Activated CD4-positive, alpha-beta memory T cell treated with anti-CD3 and anti-CD28 coated beads, Interleukin-2, amount 10 ng/mL, durations not matched to agents 7 days and 5 days (primary cell): Measurements from ENCODE around the gene MACROD1. TPM values are rescaled to one million over a fixed set of nuclear protein-coding genes. Genes with fewer than 3 reads are reported as not detected.

Experiments used
- CTCF ChIA-PET: fragments of 350-600 bp; sonication (Branson Sonifier 250); formaldehyde crosslinking; loops from one replicate; lab custom pipeline; 2021; ENCODE audit warnings: antibody characterized with exemption, inconsistent platforms; lab: Charles Lee
- POLR2A ChIA-PET: fragments of 350-600 bp; sonication (Branson Sonifier 250); formaldehyde crosslinking; loops from one replicate; lab custom pipeline; 2021; ENCODE audit warnings: antibody characterized with exemption; lab: Charles Lee
- DNase-seq: peaks from one replicate; pipeline ENCODE4 v3.0.0-alpha.2; 2020
- H3K27ac Mint-ChIP-seq: one replicate; pipeline ENCODE4 v1.8.0; 2021; ENCODE audit warnings: mild to moderate bottlenecking, mixed read lengths
- H3K27me3 Mint-ChIP-seq: one replicate; pipeline ENCODE4 v1.8.0; 2021; ENCODE audit warnings: mixed read lengths
- H3K36me3 Mint-ChIP-seq: one replicate; pipeline ENCODE4 v1.8.0; 2021; ENCODE audit warnings: low read depth, mixed read lengths
- H3K4me1 Mint-ChIP-seq: one replicate; pipeline ENCODE4 v1.8.0; 2021; ENCODE audit warnings: mixed read lengths
- H3K4me3 Mint-ChIP-seq: one replicate; pipeline ENCODE4 v1.8.0; 2021; ENCODE audit warnings: mild to moderate bottlenecking, mixed read lengths
- H3K9me3 Mint-ChIP-seq: one replicate; pipeline ENCODE4 v1.8.0; 2021; ENCODE audit warnings: mixed read lengths
- total RNA-seq, 2 experiments: library from RNA; stranded (reverse); gene quantifications; one replicate each; pipeline ENCODE4 v1.2.3, GENCODE V29; 2021

MACROD1 gene
- total RNA-seq, 2 experiments from 2014 or later: 8.8 to 9.1 TPM

DNA sequence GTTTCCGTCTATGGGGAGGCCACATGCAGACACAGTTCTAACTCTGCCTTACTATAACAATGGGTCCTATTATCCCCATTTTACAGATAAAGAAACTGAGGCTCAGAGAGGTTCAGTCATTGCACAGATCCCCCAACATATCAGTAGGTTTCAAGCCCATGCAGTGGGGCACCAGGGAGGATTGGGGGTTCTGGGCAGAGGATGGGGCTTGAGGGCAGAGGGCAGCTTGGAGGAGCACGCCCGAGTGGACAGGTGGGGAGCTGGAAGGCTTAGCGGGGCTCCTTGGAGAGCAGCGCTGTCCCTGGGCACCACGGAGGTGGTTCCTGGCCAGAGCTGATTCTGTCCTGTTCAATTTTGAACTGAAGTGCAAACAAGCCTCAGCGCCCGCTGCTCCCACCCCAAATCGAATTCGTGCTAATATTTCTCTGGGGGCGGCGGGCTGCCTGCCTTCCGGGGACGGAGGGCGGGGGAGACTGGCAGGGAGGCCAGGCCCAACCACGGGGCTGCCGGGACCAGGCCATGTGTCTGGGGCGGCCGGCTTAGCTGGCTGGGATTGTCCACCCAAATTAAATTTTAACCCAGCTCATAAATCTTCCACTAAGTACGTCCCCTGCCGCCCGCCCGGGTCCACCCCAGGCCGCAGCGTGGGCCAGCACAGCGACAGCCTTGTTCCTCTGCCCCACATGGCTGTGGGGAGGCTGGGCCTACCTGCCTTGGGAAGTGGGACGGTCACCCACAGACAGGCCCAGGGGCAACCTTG lies 80.8 kb downstream of the MACROD1 start:
- H3K27ac Mint-ChIP-seq: no peak overlapping the region
- no peaks in the 10 kb centered on the region for H3K27me3 Mint-ChIP-seq
- POLR2A ChIA-PET: no interaction called here
- no peaks in the 10 kb centered on the region for H3K36me3 Mint-ChIP-seq
- peaks cover 7% of the 10 kb centered on the region for H3K4me1 Mint-ChIP-seq
- H3K9me3 Mint-ChIP-seq: no peaks in the 10 kb centered on the region
- no peak for DNase-seq
- H3K4me3 Mint-ChIP-seq: no peak overlapping the region
- CTCF ChIA-PET: interaction anchor here (1.2 kb wide), 1 partner anchor 45 kb away, joined by 3 read pairs; no protein-coding TSS in a partner anchor

DNA sequence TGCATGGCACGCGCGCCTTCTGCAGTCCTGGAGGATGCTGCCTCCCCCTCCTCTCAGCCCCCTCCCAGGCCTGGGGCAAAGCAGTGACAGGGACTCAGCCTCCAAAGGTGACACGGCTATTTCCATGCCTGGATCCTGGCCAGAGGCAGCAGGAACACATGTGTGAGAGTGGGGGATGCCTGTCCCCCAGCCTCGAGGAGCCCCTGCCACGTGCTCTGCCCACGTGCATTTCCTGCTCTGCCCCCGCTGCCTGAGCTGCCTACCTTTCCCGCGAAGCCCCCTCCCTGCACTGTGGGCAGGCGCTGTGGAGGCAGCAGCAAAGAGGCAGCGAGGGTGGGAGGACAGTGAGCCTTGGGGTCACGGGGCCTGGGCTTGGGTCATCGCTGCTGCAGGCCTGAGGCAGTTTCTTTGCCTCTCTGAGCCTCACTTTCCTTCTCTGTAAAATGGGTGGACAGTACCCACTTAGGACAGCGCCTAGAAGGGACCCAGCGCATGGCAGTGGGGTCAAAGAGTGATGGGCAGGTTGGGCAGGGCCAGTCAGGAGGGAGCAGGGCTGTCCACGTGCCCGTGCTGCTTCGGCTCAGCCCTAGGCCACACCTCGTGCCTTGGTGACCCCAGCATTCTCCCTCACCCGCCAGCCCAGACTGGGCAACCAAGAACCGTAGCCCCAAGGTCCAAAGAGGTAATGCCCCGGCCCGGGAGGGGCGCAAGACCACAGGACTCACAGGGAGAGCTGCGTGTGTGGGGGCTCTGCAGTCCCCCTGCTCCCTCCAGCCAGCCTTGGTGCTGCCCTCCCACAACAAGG lies 81.6 kb downstream of the MACROD1 start:
- POLR2A ChIA-PET: no interaction called here
- H3K4me1 Mint-ChIP-seq: peaks cover 5% of the 10 kb centered on the region

DNA sequence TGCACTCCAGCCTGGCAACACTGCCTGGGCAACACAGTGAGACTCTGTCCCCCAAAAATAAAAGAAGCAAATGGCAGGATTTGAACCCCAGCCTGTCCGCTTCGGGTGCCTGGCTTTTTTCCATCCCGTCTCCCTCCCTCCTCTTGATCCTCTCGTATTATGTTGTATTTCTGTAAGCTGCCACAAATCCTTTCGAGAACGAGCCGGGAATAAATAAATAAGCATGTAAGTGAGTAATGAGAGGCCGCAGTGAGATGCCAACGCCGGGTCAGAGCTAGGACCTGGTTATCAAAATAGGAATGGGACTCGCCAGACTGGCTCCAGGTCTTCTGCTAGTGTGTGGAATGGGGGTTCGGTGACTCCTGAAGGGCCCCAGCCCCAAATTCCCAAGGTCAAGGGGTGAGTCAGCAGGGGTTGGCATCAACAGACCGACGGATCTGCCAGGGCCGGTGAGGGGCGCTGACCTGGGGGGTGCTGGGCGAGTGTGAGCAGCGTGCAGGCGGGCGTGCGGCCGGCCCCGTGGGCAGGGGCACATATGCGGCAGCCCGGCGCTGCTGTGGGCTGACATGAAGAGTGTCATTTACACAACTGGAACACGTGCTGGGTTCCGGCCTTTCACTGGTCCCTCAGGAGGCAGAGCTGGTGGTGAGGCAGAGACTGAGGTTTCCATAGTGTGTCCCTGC lies 82.4 kb downstream of the MACROD1 start:
- no peaks in the 10 kb centered on the region for H3K9me3 Mint-ChIP-seq

More for the DNA sequence above, 81.6 kb downstream of the MACROD1 start:
- CTCF ChIA-PET: no interaction called here
- no peak overlapping the region for H3K4me3 Mint-ChIP-seq
- no peaks in the 10 kb centered on the region for H3K9me3 Mint-ChIP-seq
- no peak for DNase-seq
- no peak overlapping the region for H3K27ac Mint-ChIP-seq
- H3K27me3 Mint-ChIP-seq: no peaks in the 10 kb centered on the region
- no peaks in the 10 kb centered on the region for H3K36me3 Mint-ChIP-seq

DNA sequence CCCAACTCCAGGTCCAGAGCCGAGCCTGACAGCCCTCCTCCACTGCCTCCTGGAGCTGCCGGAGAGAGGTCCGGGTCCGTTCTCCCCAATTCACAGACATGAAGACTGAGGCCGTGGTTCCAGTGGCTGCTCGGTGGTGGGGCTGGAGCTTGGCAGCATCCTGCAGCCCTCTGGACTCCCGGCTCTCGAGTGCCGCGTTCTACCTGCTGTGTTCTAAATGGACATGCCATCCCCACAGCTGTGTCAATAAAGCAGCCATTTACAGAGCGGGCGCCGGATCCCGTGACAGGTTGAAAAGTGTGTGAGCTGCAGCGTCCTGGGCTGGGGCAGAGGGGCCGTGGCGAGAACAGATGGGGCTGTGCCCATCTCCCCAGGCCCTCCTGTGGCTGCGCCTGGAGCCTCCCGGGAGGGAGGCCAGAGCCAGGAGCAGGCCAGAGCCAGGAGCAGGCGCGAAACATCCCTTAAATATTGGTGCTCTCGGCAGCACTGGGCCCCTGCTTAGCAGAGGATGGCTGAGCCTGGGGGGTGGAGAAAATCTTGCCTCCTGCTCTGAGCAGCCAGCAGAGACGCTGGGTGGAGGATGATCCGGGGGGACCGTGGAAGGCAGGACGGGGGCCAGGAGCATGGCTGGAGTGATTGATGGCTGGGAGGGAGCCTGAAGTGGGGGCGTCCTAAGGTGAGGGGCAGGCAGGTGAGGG lies 84.0 kb downstream of the MACROD1 start:
- H3K4me3 Mint-ChIP-seq: no peak overlapping the region
- H3K36me3 Mint-ChIP-seq: no peaks in the 10 kb centered on the region
- ChIA-PET POLR2A (no interaction called here), CTCF (no interaction called here)
- no peaks in the 10 kb centered on the region for H3K27me3 Mint-ChIP-seq
- no peak overlapping the region for H3K27ac Mint-ChIP-seq
- no peak for DNase-seq
- no peaks in the 10 kb centered on the region for H3K9me3 Mint-ChIP-seq
- no peaks in the 10 kb centered on the region for H3K4me1 Mint-ChIP-seq

More for the DNA sequence above, 82.4 kb downstream of the MACROD1 start:
- no peak for DNase-seq
- no peaks in the 10 kb centered on the region for H3K36me3 Mint-ChIP-seq
- no peaks in the 10 kb centered on the region for H3K27me3 Mint-ChIP-seq
- H3K27ac Mint-ChIP-seq: no peak overlapping the region
- ChIA-PET CTCF (no interaction called here), POLR2A (no interaction called here)
- H3K4me3 Mint-ChIP-seq: no peak overlapping the region
- H3K4me1 Mint-ChIP-seq: peaks cover 2% of the 10 kb centered on the region

DNA sequence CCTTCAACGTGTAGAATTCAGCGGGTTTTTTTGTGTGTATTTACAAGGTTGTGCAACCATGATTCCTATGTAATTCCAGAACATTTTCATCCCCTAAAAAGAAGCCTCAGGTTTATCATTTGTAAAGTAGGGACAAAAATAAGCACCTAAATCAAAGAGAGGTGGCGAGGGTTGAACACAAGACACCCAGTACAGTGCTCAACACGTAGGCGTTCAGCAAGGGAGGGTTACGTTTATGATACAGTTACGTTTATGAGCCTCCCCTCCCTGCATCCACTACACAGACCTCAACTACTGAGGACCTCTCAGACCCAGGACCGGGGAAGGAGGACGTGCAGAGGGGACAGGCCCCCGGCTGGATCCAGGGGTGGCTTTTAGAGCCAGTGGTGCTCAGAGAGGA lies 85.5 kb downstream of the MACROD1 start:
- no peaks in the 10 kb centered on the region for H3K4me1 Mint-ChIP-seq
- POLR2A ChIA-PET: no interaction called here

DNA sequence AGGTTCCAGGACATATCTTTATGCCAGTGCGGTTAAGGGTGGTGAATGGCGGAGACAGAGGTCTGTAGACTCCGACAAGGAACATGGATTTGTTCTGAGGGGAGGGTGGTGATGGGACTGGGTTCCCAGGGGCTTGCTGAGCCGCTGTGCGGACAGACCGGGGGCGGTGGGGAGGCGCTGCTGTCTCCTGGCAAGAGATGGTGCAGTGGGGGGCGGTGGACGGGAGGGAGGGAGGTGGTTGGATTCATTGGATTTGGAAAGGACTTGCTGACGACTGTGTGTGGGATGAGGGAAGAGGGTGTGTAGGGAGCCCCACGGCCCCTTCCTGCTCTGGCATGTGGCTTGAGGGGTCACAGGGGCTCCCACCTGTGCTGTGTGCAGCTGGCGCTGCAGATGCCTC lies 87.0 kb downstream of the MACROD1 start:
- ChIA-PET POLR2A (no interaction called here), CTCF (no interaction called here)
- peaks cover 11% of the 10 kb centered on the region for H3K4me1 Mint-ChIP-seq
- H3K9me3 Mint-ChIP-seq: no peaks in the 10 kb centered on the region
- H3K36me3 Mint-ChIP-seq: no peaks in the 10 kb centered on the region
- H3K4me3 Mint-ChIP-seq: no peak overlapping the region
- DNase-seq: no peak
- no peaks in the 10 kb centered on the region for H3K27me3 Mint-ChIP-seq
- no peak overlapping the region for H3K27ac Mint-ChIP-seq

More for the DNA sequence above, 85.5 kb downstream of the MACROD1 start:
- Mint-ChIP-seq H3K27me3 (no peaks in the 10 kb centered on the region), H3K9me3 (no peaks in the 10 kb centered on the region), H3K36me3 (no peaks in the 10 kb centered on the region), H3K27ac (no peak overlapping the region), H3K4me3 (no peak overlapping the region)
- CTCF ChIA-PET: no interaction called here
- DNase-seq: no peak

DNA sequence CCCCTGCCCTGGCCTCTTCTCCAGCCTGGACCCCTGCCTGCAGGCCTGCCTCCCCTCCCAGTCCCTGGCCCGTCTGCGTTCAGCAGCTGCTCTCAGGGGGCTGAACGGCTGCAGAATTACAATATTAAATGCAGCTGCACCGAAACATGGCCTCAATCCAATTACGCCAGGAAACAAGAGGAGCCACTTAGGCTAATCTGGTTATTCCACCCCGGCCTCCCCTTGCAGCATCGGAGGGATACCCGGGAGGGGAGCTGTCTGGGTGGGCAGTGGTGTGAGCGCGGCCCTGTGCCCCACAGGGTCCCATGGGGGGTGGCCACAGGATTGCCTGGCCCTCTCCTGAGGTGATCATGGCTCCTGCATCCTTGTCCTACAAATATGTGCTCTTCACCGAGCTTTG lies 87.6 kb downstream of the MACROD1 start:
- Mint-ChIP-seq H3K27ac (no peak overlapping the region), H3K27me3 (no peaks in the 10 kb centered on the region), H3K4me3 (no peak overlapping the region), H3K9me3 (no peaks in the 10 kb centered on the region), H3K4me1 (peaks cover 15% of the 10 kb centered on the region), H3K36me3 (no peaks in the 10 kb centered on the region)
- ChIA-PET CTCF (no interaction called here), POLR2A (no interaction called here)
- DNase-seq: no peak

DNA sequence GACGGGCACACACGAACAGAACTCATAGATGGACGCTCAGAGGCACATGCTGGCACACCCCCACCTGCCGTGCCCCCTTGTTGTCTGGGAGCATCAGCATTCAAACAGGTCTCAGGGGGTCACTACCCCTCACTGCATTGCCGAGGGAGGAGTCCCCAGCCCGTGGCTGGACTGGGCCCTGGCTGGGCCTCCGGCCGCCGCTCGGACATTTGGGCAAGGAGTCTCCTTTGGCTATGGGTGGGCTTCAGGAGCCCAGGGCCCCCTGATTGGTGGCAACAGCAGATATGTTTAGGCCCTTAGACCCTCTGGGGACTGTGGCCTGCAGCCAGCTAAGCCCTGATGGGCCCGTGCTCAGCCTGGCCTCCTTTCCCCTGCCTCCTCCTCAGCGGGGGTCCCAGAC lies 88.3 kb downstream of the MACROD1 start:
- ChIA-PET CTCF (no interaction called here), POLR2A (no interaction called here)
- peaks cover 15% of the 10 kb centered on the region for H3K4me1 Mint-ChIP-seq
- no peaks in the 10 kb centered on the region for H3K36me3 Mint-ChIP-seq
- DNase-seq: no peak
- no peak overlapping the region for H3K4me3 Mint-ChIP-seq
- H3K9me3 Mint-ChIP-seq: no peaks in the 10 kb centered on the region
- H3K27me3 Mint-ChIP-seq: no peaks in the 10 kb centered on the region
- no peak overlapping the region for H3K27ac Mint-ChIP-seq

DNA sequence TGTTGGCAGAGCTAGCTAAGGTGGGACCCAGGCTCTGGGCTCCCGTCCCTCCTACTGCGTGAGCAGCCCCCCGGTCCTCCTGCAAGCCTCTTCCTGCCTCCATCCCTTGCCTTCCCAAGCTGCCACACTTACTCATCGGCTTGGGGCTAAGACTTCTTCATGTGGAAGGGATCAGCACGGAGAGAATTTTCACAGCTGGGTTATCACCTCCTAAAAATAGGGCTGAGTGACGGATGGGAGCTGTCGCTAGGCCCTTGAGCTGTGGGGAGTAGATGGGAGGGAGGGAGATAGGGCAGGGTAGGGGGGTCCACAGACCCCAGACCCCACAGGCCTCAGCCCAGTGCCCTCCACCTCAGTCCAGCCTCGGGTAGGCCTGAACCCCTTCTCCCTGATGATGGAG lies 89.2 kb downstream of the MACROD1 start:
- no peak overlapping the region for H3K4me3 Mint-ChIP-seq

DNA sequence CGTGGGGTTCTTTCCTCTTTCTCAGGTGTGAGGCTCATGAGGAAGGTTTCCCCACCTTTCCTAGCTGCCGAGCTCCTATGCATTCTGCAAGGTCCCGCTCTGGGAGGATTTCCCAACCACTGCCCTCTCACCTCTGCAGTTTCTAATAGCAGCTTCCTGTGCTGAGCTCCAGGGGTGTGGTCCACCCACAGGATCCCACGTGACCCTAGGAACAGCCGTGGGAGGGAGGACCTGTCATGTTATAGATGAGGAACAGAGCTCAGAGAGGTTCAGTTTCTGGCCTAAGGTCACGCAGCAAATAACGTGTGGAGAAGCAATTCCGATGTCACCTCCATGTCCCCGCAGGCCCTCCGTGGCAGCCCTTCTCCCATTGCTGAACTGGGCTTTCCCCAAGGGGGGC lies 91.7 kb downstream of the MACROD1 start:
- peak; percentile 75 for DNase-seq
- Mint-ChIP-seq H3K36me3 (no peaks in the 10 kb centered on the region), H3K27ac (peak overlapping the region; percentile 25), H3K27me3 (no peaks in the 10 kb centered on the region), H3K4me1 (peaks cover 15% of the 10 kb centered on the region), H3K9me3 (no peaks in the 10 kb centered on the region), H3K4me3 (no peak overlapping the region)
- ChIA-PET CTCF (interaction anchor here (0.9 to 1.3 kb wide), 2 partner anchors 13 to 75 kb away, joined by 3 to 5 read pairs; no protein-coding TSS in a partner anchor), POLR2A (no interaction called here)

More for the DNA sequence above, 89.2 kb downstream of the MACROD1 start:
- no peak for DNase-seq
- ChIA-PET CTCF (no interaction called here), POLR2A (no interaction called here)
- Mint-ChIP-seq H3K27ac (no peak overlapping the region), H3K27me3 (no peaks in the 10 kb centered on the region), H3K9me3 (no peaks in the 10 kb centered on the region), H3K4me1 (peaks cover 15% of the 10 kb centered on the region), H3K36me3 (no peaks in the 10 kb centered on the region)

DNA sequence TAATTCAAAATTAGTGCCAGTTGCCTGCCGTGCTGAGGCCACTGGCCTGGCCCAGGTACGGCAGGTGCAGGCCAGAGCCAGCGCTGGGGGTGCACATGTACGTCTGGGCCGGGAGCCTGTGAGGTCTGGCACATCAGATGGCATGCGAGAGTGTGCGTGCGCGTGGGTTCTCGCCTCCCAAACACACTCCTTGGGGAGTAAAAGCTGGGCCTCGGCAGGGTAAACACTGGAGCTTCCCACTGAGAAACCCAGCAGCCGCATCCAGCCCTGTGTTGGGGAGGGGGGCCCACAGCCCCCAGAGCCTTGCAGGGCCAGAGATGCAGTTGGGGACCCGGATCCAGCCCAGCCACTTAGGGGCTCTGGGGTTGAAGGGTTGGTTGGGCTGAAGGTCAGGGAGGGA lies 92.4 kb downstream of the MACROD1 start:
- Mint-ChIP-seq H3K27ac (no peak overlapping the region), H3K9me3 (no peaks in the 10 kb centered on the region), H3K4me3 (no peak overlapping the region), H3K36me3 (no peaks in the 10 kb centered on the region), H3K27me3 (no peaks in the 10 kb centered on the region), H3K4me1 (peaks cover 15% of the 10 kb centered on the region)
- CTCF ChIA-PET: interaction anchor here (0.6 to 1.3 kb wide), 3 partner anchors 13 to 89 kb away, joined by 3 to 5 read pairs (median 5); no protein-coding TSS in a partner anchor
- POLR2A ChIA-PET: no interaction called here
- DNase-seq: no peak

DNA sequence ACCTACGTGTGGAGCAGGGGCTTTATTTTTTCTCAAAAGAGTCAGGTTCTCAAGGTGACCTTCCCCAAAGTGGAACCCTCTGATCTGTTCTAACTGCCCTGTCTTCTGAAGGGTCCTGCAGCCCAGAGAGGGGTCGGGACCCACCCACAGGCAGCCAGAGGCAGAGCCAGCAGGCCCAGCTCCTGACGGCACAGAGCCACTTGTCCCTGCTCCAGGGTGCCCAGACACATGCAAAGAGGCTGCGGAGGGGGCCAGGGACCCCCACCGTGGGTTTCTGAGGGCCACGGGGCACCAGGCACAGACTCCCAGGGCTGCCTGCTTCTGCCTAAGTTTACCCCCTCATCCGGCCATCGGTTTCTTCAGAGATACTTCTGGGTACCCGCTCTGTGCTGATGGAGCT lies 93.0 kb downstream of the MACROD1 start:
- ChIA-PET POLR2A (no interaction called here), CTCF (no interaction called here)
- H3K27me3 Mint-ChIP-seq: no peaks in the 10 kb centered on the region
- H3K27ac Mint-ChIP-seq: no peak overlapping the region
- no peak overlapping the region for H3K4me3 Mint-ChIP-seq
- H3K9me3 Mint-ChIP-seq: no peaks in the 10 kb centered on the region
- H3K4me1 Mint-ChIP-seq: peaks cover 15% of the 10 kb centered on the region
- no peaks in the 10 kb centered on the region for H3K36me3 Mint-ChIP-seq
- no peak for DNase-seq
